Activated CD8-positive, alpha-beta T cell treated with anti-CD3 and anti-CD28 coated beads for 36 hours (primary cell): ENCODE results near the gene S100A6. TPM values are rescaled to one million over a fixed set of nuclear protein-coding genes. Genes with fewer than 3 reads are reported as not detected.
A peak's percentile ranks its signal among the peaks of the same experiment; 100 is the strongest.

Source experiments
- ATAC-seq: fragments of 200-7000 bp; cut with Tn5 transposase; one replicate; pipeline ENCODE4 v1.10.0; 2021; ENCODE audit warnings: mild to moderate bottlenecking, moderate library complexity
- CTCF ChIA-PET: fragments of 350-600 bp; sonication (Branson Sonifier 250); formaldehyde crosslinking; loops from one replicate; lab custom pipeline; 2021; ENCODE audit warnings: antibody characterized with exemption; lab: Charles Lee
- POLR2A ChIA-PET: fragments of 350-600 bp; sonication (Branson Sonifier 250); formaldehyde crosslinking; loops from one replicate; lab custom pipeline; 2021; ENCODE audit warnings: antibody characterized with exemption; lab: Charles Lee
- DNase-seq: peaks from one replicate; pipeline ENCODE4 v3.0.0-alpha.2; 2020
- H3K27ac Mint-ChIP-seq: one replicate; pipeline ENCODE4 v1.8.0; 2021; ENCODE audit warnings: mild to moderate bottlenecking, mixed read lengths
- H3K27me3 Mint-ChIP-seq: one replicate; pipeline ENCODE4 v1.8.0; 2021; ENCODE audit warnings: mixed read lengths
- H3K36me3 Mint-ChIP-seq: one replicate; pipeline ENCODE4 v1.8.0; 2021; ENCODE audit warnings: low read depth, mixed read lengths
- H3K4me1 Mint-ChIP-seq: one replicate; pipeline ENCODE4 v1.8.0; 2021; ENCODE audit warnings: low read depth, mixed read lengths
- H3K4me3 Mint-ChIP-seq: one replicate; pipeline ENCODE4 v1.8.0; 2021; ENCODE audit warnings: mild to moderate bottlenecking, moderate library complexity, mixed read lengths
- H3K9me3 Mint-ChIP-seq: one replicate; pipeline ENCODE4 v1.8.0; 2021; ENCODE audit warnings: mixed read lengths
- CTCF ChIP-seq: fragments of 200-600 bp; IDR thresholded peaks from one replicate; pipeline ENCODE4 v1.8.0; 2022; ENCODE audit warnings: antibody characterized with exemption, mild to moderate bottlenecking
- intact Hi-C: fragments of 100-400 bp; cut with micrococcal nuclease; formaldehyde crosslinking; loops from one replicate; pipeline ENCODE4 v1.10.0; 2022
- total RNA-seq, 2 experiments: library from RNA; stranded (reverse); gene quantifications; one replicate each; pipeline ENCODE4 v1.2.3, GENCODE V29; 2021

The S100A6 gene
- total RNA-seq, 2 experiments from 2014 or later = 200 to 211 TPM

DNA sequence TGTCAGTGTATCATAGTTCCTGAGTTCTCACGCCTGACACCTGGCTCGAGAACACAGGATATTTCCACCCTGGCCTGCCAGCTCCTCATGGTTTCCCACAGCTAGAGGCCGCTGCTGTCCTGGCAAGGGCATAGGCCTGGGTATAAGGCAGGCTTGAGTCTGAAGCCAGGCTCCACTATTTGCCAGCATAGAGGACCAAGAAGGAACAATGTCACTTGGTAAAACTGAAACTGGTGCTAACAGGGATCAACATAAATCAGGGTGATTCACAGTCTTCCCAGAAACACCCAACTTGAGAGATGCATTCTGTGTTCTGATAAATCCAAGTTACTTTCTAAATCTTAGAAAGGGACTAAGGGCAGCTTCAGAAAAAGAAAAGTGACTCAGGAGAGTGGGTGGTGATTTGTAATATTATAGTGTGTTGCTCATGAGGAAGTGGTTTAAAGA, 36.8 kb upstream of the S100A6 start:
- POLR2A ChIA-PET = interaction anchor here (0.6 to 6.3 kb wide), 13 partner anchors 9 to 1508 kb away, joined by 3 to 80 read pairs (median 3); partner anchors contain the start of gene S100A6
- peaks cover 8% of the 10 kb centered on the region for H3K27me3 Mint-ChIP-seq
- peak overlapping the region; percentile 69 for H3K27ac Mint-ChIP-seq
- H3K9me3 Mint-ChIP-seq = no peaks in the 10 kb centered on the region
- H3K4me3 Mint-ChIP-seq = no peak overlapping the region
- H3K36me3 Mint-ChIP-seq = no peaks in the 10 kb centered on the region
- TF ChIP-seq CTCF = peak; percentile 67
- intact Hi-C loops = no loop called here
- CTCF ChIA-PET = interaction anchor here (0.7 to 7.7 kb wide), 33 partner anchors 9 to 156 kb away, joined by 3 to 191 read pairs (median 5); partner anchors contain the start of genes CHTOP, NPR1, S100A1 and S100A13
- H3K4me1 Mint-ChIP-seq = peaks cover 34% of the 10 kb centered on the region
- ATAC-seq (peak; percentile 79), DNase-seq (peak; percentile 78)

DNA sequence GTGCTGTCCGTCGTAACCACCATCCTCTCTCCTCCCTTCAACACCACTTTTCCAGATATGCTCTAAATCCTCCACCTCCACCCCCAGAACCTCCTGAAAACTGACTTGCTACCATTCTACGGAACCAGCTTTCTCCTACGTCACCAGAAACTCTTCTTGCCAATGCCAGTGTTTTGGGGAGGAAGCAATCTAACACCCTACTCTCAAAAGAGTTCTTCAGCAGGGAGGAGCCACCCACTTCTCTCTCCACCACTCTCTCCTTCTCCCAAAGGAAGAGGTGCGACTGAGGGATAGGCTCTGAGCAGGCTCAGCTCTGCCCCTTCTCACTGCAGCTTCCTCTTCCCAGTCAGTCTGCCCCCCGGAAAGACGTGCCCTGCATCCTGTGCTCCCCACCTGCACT, 35.9 kb upstream of the S100A6 start:
- CTCF ChIA-PET = interaction anchor here (0.7 to 7.7 kb wide), 23 partner anchors 8 to 157 kb away, joined by 3 to 191 read pairs (median 6); partner anchors contain the start of genes CHTOP, NPR1, S100A1 and S100A13
- DNase-seq (no peak), ATAC-seq (no peak)
- no peak for TF ChIP-seq CTCF
- no peaks in the 10 kb centered on the region for H3K36me3 Mint-ChIP-seq
- no peaks in the 10 kb centered on the region for H3K9me3 Mint-ChIP-seq
- intact Hi-C loops = no loop called here
- POLR2A ChIA-PET = interaction anchor here (0.7 to 6.3 kb wide), 7 partner anchors 8 to 76 kb away, joined by 3 to 80 read pairs (median 4); partner anchors contain the start of genes CHTOP and S100A6
- no peak overlapping the region for H3K4me3 Mint-ChIP-seq
- peak overlapping the region; percentile 27 for H3K27ac Mint-ChIP-seq
- peaks cover 3% of the 10 kb centered on the region for H3K27me3 Mint-ChIP-seq
- peaks cover 41% of the 10 kb centered on the region for H3K4me1 Mint-ChIP-seq

DNA sequence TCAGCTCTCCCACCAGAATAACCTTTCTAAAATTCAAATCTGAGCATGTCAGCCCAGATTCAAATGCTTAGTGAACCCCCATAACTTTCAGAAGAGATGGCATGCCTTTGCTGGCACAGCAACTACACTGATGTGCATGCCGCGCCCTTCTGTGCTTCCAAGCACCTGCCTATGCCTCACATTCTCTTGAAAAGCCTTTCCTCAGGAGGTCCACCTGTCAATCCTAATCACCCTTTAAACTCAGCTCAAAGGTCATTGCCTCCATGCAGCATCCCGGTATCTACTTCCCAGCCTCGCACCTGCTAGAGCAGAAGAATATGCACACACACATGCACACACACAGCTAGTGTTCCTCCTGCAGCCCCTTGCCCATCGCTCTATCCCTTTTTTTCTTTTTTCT, 35.1 kb upstream of the S100A6 start:
- H3K27ac Mint-ChIP-seq = no peak overlapping the region
- intact Hi-C loops = no loop called here
- H3K9me3 Mint-ChIP-seq = no peaks in the 10 kb centered on the region
- H3K27me3 Mint-ChIP-seq = peaks cover under 1% of the 10 kb centered on the region
- H3K36me3 Mint-ChIP-seq = no peaks in the 10 kb centered on the region
- DNase-seq (no peak), ATAC-seq (no peak)
- no peak for TF ChIP-seq CTCF
- H3K4me1 Mint-ChIP-seq = peaks cover 48% of the 10 kb centered on the region
- CTCF ChIA-PET = interaction anchor here (1.0 to 7.7 kb wide), 7 partner anchors 10 to 61 kb away, joined by 3 to 191 read pairs (median 14); partner anchors contain the start of genes S100A14, S100A5 and S100A6
- POLR2A ChIA-PET = interaction anchor here (1.5 to 6.3 kb wide), 2 partner anchors 36 to 63 kb away, joined by 5 to 80 read pairs; partner anchors contain the start of genes CHTOP and S100A6
- no peak overlapping the region for H3K4me3 Mint-ChIP-seq

DNA sequence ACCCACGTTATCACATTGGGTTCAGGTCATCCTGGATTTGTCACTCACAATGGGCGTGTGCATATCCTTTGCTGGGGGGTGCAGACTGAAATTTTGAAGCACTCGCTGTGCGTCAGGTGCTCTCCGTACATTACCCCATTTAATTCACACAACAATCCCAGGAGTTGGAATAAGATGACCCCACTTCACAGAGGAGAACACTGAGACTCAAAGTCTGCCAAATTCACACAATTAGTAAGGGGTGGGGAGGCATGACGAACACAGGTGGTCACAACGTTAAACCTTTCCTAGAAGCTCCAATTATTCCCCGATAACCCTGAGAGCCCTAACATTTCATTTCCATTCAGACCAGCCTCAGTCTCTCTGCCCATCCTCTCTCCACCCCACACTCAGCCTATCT, 33.7 kb upstream of the S100A6 start:
- no peak overlapping the region for H3K4me3 Mint-ChIP-seq
- H3K9me3 Mint-ChIP-seq = no peaks in the 10 kb centered on the region
- no peak for DNase-seq
- H3K36me3 Mint-ChIP-seq = no peaks in the 10 kb centered on the region
- H3K27me3 Mint-ChIP-seq = no peaks in the 10 kb centered on the region
- ChIA-PET CTCF (interaction anchor here (1.0 to 7.7 kb wide), 8 partner anchors 25 to 417 kb away, joined by 3 to 191 read pairs (median 7); partner anchors contain the start of genes RAB13, S100A14, S100A4 and S100A6), POLR2A (interaction anchor here (1.0 to 6.3 kb wide), 2 partner anchors 28 to 35 kb away, joined by 3 to 80 read pairs; partner anchors contain the start of gene S100A6)
- peaks cover 55% of the 10 kb centered on the region for H3K4me1 Mint-ChIP-seq
- H3K27ac Mint-ChIP-seq = no peak overlapping the region
- ATAC-seq = no peak
- no peak for TF ChIP-seq CTCF
- intact Hi-C loops = loop anchor here (2.0 kb wide), 1 partner anchor 37 kb away; no protein-coding TSS in a partner anchor
